H7 (cell line): ENCODE measurements around the gene SPACA7. TPM values are rescaled to one million over a fixed set of nuclear protein-coding genes. Genes with fewer than 3 reads are reported as not detected.
A peak's percentile ranks its signal among the peaks of the same experiment; 100 is the strongest.

ENCODE experiments used
- DNase-seq: peaks from one replicate; pipeline ENCODE4 v3.0.0; 2012
- H3K27me3 ChIP-seq: 2 replicates; pipeline ENCODE4 v1.6.0; 2011; ENCODE audit warnings: mild to moderate bottlenecking, low read length; ENCODE audit not compliant: control insufficient read depth, insufficient read depth
- H3K36me3 ChIP-seq: replicated peaks from 2 replicates; pipeline ENCODE4 v1.5.1; 2011; ENCODE audit warnings: low read length; ENCODE audit not compliant: control insufficient read depth, insufficient read depth
- H3K4me3 ChIP-seq: 2 replicates; pipeline ENCODE4 v1.5.1; 2011; ENCODE audit warnings: low read depth, mild to moderate bottlenecking, control low read depth, low read length, moderate library complexity; ENCODE audit not compliant: insufficient read depth
- total RNA-seq: library from RNA; depleted of rRNA; stranded (reverse); fragments of >200 nt; shearing (Covaris generic); gene quantifications from 2 replicates; pipeline ENCODE4 v1.2.3, GENCODE V29; 2014

Gene SPACA7
- total RNA-seq, 1 experiment from 2014 or later = not detected

DNA sequence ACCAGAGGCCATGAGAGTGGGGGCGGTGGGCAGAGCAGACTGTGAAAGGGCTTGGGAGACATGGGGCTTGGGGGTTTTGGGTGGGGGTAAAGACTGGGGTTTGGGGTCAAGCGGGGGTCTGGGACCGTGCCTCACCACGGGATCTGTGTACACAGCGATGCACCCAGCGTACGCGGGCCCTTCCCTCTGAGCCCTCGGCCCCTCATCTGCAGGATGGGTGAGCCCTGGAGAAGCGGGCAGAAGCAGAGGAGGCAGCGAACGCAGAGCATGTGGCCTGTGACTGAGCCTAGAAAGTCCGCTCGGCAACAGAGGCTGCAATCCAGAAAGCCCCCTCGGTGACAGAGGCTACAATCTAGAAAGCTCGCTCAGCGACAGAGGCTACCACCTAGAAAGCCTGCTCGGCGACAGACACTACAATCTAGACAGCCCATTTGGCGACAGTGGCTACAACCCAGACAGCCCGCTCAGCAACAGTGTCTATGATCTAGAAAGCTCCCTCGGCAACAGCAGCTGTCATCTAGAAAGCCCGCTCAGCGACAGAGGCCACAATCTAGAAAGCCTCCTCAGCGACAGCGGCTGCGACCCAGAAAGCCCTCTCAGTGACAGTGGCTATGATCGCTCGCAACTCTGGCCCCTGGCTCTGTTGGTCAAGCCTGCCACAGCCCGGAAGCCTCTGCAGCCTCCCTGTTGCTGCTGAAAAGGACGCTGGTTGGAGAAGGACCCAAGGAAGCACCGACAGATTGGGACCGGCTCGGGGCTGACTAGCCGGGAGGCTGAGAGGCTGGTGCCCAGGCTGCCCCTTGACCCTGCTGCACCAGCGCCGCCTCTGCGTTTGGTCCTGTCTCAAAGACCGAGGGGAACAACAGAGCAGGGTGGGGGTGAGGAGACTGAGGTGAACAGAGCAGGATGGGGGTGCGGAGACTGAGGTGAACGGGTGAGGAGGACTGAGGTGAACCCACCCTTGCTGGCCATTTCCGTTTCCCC is 68.6 kb downstream of the SPACA7 start:
- Histone ChIP-seq H3K27me3 (no peaks in the 10 kb centered on the region; the same call in 1 of the 2 replicates), H3K4me3 (no peak overlapping the region), H3K36me3 (no peaks in the 10 kb centered on the region)
- DNase-seq = no peak

DNA sequence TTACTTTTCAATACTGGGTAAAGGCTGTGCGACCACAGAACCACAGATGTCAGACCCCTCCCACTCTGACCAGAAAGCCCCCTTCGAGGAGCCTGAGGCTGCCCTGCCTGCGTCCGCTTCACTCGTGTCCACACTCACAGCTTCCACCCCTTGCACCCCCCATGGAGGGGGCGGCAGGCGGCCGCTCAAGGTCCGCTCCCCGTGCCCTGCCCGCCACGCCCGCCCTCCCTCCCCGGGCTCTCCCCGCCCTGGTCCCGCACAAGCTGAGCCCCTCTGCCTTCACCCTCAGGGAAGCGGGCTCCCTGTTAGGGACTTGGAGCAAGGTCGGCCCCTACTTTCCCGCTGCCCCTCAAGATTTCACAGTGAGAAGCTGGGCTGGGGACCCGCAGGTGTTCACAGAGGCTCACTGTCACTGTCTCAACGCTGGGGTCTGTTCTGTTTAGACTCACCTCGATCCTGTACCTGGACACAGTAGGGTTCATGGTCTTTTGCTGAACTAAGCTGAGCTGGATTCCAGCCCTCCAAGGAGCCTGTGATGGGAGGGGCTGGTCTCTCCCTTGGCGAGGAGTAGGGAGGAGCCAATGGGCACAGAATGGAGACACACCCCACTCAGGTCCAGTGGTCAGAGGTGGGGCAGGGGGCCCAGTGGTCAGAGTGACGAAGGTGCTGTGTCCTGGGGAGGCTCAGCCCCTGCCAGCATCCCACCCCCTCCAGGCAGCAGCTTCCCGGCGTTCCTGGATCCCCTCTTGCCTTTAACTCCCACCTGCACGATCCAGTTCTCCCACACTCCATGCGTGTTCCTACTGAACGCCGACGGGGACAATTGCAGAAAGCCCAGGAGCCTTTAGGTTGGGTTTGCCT is 69.5 kb downstream of the SPACA7 start:
- peak; percentile 65 for DNase-seq
- H3K36me3 ChIP-seq = no peaks in the 10 kb centered on the region
- no peaks in the 10 kb centered on the region; the same call in 1 of the 2 replicates for H3K27me3 ChIP-seq
- no peak overlapping the region for H3K4me3 ChIP-seq

DNA sequence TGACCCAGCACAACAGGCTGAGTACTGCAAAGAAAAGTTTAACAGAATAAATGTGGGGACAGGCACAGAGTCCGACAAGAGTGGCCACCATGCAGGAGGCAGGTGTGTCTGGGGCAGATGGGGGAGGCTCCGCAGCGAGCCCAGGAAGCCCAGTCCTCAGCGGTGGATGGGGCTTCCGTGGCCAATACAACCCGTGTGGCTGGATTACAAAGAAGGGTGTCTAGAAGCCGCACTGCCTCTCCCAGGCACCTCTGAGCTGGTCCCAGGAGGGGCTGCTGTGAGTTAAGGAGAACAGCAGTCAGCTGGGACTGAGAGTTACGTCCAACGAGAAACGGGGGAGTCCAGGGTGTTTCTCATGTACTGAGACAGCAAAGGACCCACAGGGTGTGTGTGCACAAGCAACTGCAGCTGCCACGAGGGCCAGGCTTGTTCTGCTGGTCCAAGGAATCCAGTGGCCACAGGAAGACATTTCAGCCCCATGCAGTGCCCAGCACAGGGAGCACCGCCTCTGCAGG is 70.2 kb downstream of the SPACA7 start:
- no peaks in the 10 kb centered on the region; the same call in 1 of the 2 replicates for H3K27me3 ChIP-seq
- DNase-seq = peak; percentile 59
- no peak overlapping the region for H3K4me3 ChIP-seq
- H3K36me3 ChIP-seq = no peaks in the 10 kb centered on the region

DNA sequence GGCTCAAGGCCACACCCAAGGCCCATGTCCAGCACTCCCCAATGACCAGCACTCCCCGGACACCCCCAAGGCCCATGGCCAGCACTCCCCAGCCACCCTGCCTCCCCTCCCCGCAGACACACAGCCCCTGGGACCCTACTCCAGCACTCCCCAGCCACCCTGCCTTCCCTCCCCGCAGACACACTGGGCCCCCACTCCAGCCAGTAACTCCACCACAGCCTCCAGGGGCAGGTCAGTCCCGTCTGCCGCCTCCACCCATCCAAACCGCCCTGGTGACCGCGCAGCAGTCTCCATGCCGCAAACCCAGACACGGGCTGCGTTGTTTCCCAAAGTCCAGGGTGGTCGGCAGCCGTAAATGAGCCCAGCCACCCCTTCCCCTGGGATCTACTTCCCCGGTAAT is 70.7 kb downstream of the SPACA7 start:
- H3K4me3 ChIP-seq = no peak overlapping the region
- H3K27me3 ChIP-seq = no peaks in the 10 kb centered on the region; the same call in 1 of the 2 replicates
- DNase-seq = no peak
- H3K36me3 ChIP-seq = no peaks in the 10 kb centered on the region

DNA sequence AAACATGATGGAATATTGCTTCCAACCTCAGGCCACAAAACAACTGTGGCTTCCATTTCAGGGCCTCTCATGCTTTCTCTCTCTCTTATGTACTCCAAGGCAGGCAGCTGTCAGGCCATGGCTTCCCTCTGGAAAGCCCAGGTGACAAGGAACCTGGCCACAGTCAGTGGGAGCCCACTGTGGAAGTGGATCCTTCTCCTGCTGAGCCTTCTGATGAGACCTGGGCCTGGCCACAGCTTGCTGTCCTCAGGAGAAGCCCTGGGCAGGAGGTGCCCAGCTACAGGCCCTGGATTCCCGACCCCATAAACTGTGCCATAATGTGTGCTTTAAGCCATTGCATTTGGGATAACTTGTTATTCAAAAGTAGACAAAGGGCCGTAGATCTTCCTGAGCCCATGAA is 71.2 kb downstream of the SPACA7 start:
- H3K4me3 ChIP-seq = no peak overlapping the region
- H3K27me3 ChIP-seq = no peaks in the 10 kb centered on the region; the same call in 1 of the 2 replicates
- DNase-seq = no peak
- no peaks in the 10 kb centered on the region for H3K36me3 ChIP-seq

DNA sequence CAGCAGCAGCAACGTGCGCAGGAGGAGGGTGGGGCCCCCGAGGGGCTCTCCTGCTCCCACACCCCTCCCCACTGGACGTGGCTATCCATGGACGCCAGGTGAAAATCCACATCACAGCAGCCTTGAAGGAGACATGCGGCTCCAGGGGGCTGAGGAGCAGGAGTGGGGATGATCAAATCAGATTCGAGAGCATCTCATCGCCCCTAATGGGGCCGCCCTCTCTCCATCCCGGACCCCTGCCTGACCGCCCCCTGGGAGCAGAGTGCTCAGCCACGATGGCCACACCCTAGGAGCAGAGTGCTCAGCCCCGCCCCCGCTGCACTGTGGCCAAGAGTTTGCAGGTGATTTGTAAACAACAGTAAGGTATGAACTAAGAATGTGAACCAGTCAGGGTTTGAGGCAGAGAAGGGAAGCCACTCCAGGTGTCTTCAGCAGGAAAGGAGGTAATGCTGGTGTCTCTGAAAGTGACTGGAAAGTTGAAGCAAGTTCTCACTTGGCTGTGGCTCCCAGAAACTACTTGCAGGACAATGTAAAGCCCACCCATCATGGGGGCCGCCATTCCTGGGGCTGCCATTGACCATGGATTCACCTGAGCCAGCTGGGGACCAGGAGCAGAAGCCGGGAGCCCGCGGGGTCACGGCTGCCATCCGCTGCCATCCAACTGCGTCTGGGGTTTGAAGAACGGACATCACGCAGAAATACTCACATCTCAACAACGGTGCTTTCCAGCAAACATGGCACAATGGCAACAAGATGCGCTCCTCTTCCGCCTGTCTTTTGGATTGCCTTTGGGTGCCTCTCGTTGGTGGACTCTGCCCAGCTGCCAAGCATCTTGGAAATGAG is 71.8 kb downstream of the SPACA7 start:
- peak; percentile 62 for DNase-seq
- Histone ChIP-seq H3K36me3 (no peaks in the 10 kb centered on the region), H3K27me3 (no peaks in the 10 kb centered on the region; the same call in 1 of the 2 replicates), H3K4me3 (no peak overlapping the region)

DNA sequence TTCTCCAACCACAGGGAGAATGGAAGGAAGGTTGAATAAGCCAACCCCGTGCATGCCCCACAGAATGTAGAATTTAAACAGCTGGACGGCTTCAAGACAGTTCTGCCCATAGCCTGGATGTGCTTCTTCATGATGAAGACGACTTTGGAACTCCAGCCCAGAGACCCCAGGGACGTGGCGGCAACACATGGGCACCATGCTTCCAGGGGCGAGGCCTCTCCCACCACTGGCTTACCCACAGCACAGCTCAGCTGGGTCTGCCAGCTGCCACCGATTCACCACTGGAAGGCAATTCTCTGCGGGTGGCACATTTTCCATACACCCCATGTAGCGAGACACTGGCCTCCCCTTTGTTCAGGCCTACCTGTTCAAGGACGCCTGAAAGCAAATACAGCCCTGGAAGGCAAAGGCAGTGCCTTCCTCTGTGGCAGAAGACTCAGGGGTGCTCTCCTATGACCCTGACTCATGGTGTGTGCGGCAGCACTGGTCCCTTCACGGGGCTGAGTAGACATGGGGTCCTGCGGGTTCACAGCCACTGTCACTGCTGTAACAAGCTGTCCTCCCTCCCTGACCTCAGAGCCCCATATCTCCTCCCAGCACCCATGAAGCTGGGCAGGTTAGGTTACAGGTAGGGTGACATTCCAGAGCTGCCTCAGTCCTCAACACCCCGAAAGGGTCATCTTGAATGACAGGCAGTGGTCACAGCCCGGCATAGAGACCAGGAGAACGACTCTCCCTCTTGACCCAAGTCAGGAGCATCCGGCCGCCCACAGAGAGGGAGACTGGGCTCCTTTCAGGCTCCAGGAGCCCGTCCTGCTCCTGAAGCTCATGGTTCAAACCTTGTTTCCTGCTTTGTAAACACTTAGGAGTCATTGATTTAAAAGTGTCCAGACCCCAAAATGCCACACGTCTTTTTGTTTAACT is 72.7 kb downstream of the SPACA7 start:
- Histone ChIP-seq H3K36me3 (no peaks in the 10 kb centered on the region), H3K4me3 (no peak overlapping the region), H3K27me3 (no peaks in the 10 kb centered on the region)
- DNase-seq = peak; percentile 34

DNA sequence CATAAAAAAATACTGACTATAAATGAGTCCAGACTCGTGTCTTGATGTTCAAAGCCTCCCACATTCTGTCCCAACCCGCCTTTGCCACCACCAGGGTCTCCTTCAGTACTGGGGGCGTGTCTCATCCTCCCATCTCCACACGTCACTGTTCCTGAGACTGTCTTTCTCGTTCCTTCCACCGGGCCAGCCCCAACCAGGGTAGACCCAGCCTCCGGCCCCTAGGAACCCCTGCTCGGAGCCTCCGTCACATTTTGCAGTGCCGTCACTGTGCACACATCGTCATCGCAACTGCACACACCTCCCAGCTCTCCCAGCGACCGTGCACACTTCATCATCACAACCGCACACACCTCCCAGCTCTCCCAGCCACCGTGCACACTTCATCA is 73.4 kb downstream of the SPACA7 start:
- H3K27me3 ChIP-seq = no peaks in the 10 kb centered on the region
- H3K36me3 ChIP-seq = no peaks in the 10 kb centered on the region

DNA sequence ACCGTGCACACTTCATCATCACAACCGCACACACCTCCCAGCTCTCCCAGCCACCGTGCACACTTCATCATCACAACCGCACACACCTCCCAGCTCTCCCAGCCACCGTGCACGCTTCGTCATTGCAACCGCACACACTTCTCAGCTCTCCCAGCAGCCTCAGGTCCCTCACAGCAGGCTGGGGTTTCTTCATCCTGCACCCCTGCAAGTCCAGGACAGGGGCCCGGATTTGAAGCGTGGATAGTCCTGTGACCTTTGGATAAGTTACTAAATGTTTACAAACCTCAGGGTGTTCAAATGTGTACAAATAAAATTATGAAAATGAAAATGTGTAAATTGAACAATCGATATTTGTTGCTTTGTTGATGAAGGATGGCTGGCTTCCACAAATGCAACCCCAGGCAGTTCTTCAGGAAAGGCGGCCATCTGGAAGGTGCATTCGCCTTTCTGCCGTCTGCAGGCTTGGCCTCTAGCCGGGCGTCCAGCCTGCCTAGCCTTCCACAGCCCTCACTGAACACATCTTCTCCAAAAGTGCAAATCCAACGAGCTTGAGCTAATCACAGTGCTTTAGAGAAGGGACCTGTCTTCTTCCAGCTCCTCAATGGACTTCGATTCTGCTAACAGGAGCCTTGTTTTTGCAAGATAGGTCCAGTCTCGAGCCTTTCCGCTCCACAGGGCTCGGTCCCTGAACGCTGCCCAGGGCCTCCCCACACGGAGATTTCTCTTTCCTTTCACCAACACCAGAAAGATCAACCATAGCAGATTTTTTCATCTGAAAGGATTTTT is 74.2 kb downstream of the SPACA7 start:
- DNase-seq = peak; percentile 35
- Histone ChIP-seq H3K4me3 (no peak overlapping the region), H3K36me3 (no peaks in the 10 kb centered on the region), H3K27me3 (no peaks in the 10 kb centered on the region)

More for the DNA sequence above, 73.4 kb downstream of the SPACA7 start:
- H3K4me3 ChIP-seq = no peak overlapping the region
- peak; percentile 66 for DNase-seq

DNA sequence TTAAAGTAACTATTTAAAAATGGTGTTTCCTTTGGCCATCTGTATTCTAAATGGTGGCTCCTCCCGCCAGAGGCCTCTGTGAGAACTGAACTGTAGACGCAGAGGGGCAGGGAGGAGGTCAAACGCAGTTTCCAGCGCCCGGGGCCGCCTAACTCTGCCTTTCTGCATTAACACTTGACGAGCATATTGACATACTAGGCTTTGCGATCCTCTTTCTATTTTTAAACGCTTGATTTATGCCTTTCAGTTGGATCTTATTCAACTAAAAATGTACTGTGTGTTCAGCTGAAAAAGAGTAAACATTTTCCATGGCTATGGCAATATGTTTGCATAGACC is 74.7 kb downstream of the SPACA7 start:
- DNase-seq = peak; percentile 40
- H3K27me3 ChIP-seq = no peaks in the 10 kb centered on the region
- no peak overlapping the region for H3K4me3 ChIP-seq
- H3K36me3 ChIP-seq = no peaks in the 10 kb centered on the region

DNA sequence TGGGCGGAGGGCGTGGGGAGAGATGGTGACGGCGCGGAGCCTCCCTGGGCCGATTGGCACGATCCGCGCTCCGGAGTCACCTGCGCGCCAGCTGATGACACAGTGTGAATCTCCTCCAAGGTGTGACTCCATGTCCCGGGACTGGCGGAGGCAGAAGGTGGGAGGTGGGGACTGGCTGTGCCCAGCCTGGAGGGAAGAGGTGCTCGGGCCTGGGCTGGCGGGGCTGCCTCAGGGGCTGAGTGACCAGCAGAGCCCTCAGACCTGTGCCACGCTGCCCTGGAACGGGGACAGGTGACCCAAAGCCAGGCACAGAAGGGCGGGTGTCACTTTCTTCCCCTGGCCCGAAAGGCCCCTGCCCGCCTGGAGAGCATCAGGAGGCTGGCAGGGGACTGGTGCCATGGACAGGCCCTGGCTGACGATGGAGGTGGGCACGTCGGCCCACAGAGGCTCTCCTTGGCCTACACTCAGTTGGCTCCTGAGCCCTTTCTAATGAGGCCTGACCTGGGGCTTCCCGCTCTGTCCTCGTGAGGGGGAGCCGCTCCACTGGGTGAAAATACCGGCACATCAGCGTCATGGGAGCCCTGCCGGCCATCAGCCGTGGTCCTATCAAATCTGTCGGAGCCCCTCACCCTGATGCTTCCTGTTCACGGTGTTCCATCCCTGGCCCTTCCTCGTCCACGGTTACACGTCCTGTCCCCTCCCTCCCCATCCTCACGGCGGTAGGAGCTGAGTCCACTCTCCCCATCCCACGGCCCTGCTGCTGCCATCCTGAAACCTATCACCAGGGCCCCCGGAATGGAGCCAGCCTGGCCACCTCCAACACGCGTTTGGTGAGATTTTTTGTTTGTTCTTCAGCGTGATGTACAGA is 75.6 kb downstream of the SPACA7 start:
- peak; percentile 63 for DNase-seq

More for the DNA sequence above, 75.6 kb downstream of the SPACA7 start:
- no peaks in the 10 kb centered on the region for H3K36me3 ChIP-seq
- H3K4me3 ChIP-seq = no peak overlapping the region
- H3K27me3 ChIP-seq = no peaks in the 10 kb centered on the region
